Tibial artery (tissue), 4 donors: ENCODE measurements around the gene EGR4.

ENCODE experiments used
- DNase-seq, 2 donors: peaks; one replicate each; pipeline ENCODE4 v3.0.0-alpha.2; 2019
- H3K27ac ChIP-seq, 2 donors: fragments of 200-600 bp; sonication (generic) in 1 of 2; 1 replicate in 1 of 2; 2 replicates in 1 of 2; pipeline ENCODE4 v1.5.1; 2018 to 2019; ENCODE audit warnings: mild to moderate bottlenecking in 1 of 2
- H3K27me3 ChIP-seq, 2 donors: fragments of 200-600 bp; sonication (generic) in 1 of 2; one replicate each; pipeline versions ENCODE4 v1.5.1 to v1.6.0; 2016 to 2019
- H3K36me3 ChIP-seq, 3 donors: fragments of 200-600 bp; sonication (generic) in 2 of 3; one replicate each; pipeline ENCODE4 v1.5.1; 2016 to 2019; ENCODE audit warnings: mild to moderate bottlenecking in 2 of 3
- H3K4me1 ChIP-seq, 4 donors: fragments of 200-600 bp; sonication (generic) in 2 of 4; 1 replicate in 3 of 4; 2 replicates in 1 of 4; pipeline ENCODE4 v1.5.1; 2016 to 2019
- H3K4me3 ChIP-seq, 2 donors: fragments of 200-600 bp; sonication (generic) in 1 of 2; 1 replicate in 1 of 2; 2 replicates in 1 of 2; pipeline ENCODE4 v1.5.1; 2018 to 2019; ENCODE audit warnings: mild to moderate bottlenecking in 2 of 2
- H3K9me3 ChIP-seq, 3 donors: fragments of 200-600 bp; sonication (generic) in 1 of 3; one replicate each; pipeline ENCODE4 v1.5.1; 2016 to 2019
- intact Hi-C: fragments of 100-400 bp; cut with DNase I; formaldehyde crosslinking; loops from one replicate; pipeline ENCODE4 v1.15.0; 2023; ENCODE audit warnings: low total_unique reads
- TF ChIP-seq, protein P1 (sequence below), 2 experiments: fragments of 200-600 bp in 1 of 2; fragments of 450-650 bp in 1 of 2; IDR thresholded peaks; one replicate each; pipeline ENCODE4 v1.5.1; 2017 to 2019; ENCODE audit warnings: antibody characterized with exemption in 2 of 2, mild to moderate bottlenecking in 1 of 2, moderate library complexity in 1 of 2

Gene EGR4

DNA sequence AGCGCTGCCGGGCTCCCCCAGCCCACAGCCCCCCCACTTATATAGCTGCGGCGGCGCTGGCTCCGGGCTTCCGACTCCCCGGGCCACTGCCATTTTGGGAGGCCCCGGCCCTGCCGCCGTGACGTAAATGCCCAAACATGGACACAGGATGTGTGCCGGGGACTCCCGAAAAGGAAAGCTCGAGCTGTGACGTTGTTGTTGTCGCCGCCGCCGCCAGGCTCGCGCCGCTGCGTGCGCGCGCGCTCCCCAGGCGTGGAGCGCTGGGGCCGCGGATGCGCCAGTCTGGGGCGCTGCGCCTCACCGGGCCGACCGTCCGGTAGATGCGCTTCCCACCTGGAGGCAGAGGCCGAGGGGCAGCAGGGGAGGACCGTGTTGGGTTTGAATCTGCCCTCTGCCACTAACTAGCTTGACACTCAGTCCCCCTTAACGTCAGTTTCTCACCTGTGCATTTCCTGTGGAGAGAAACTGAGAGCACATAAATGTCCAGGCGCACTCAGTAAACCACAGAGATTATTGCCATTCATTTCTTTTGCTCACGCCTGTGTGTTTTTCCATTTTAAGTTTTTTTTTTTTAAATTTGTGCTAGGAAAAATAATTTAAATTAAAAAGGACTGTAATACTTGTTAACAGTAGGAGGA, at the start of gene EGR4:
EGR4 (minus strand) TSS at position 15 of the 638 bp plus-strand sequence. CDS start 231 bp downstream, outside the sequence.
- TF ChIP-seq, protein P1, sequence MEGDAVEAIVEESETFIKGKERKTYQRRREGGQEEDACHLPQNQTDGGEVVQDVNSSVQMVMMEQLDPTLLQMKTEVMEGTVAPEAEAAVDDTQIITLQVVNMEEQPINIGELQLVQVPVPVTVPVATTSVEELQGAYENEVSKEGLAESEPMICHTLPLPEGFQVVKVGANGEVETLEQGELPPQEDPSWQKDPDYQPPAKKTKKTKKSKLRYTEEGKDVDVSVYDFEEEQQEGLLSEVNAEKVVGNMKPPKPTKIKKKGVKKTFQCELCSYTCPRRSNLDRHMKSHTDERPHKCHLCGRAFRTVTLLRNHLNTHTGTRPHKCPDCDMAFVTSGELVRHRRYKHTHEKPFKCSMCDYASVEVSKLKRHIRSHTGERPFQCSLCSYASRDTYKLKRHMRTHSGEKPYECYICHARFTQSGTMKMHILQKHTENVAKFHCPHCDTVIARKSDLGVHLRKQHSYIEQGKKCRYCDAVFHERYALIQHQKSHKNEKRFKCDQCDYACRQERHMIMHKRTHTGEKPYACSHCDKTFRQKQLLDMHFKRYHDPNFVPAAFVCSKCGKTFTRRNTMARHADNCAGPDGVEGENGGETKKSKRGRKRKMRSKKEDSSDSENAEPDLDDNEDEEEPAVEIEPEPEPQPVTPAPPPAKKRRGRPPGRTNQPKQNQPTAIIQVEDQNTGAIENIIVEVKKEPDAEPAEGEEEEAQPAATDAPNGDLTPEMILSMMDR (IDR thresholded peaks at IDR 0.05) = no peak
- H3K27ac ChIP-seq = no peak within 1 kb of the TSS
- intact Hi-C loops = no loop called here
- peak within 1 kb of the TSS; percentile 12 to 42 for H3K4me3 ChIP-seq
- H3K9me3 ChIP-seq = no peaks in the 10 kb centered on the region
- peaks cover 0 to 27% (median 16%) of the 10 kb centered on the region in 4 donors for H3K4me1 ChIP-seq
- peaks cover 0 to 82% of the 10 kb centered on the region in 2 donors for H3K27me3 ChIP-seq
- H3K36me3 ChIP-seq = no peaks in the 10 kb centered on the region
- peak in 1 of 2 donors; percentile 59 for DNase-seq

DNA sequence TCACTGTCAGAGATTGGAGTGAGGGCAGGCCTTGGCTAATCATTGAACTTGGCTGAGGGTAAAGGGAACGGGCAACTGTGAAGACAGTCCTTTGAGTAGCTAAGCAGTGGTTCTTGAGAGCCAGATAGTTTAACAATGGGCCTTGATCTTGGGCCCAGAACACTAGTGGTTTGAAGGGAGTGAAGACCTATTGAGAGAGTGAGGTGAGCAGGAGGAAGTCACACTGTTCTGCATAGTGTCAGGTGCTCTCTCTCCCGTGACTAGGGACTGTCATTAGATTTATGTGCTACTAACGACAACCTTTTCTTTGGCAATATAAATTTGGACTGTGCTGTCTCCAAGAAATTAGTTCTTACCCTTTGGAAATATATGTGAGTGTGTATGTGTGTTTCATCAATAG, 47.7 kb upstream of the EGR4 start:
- intact Hi-C loops = no loop called here

DNA sequence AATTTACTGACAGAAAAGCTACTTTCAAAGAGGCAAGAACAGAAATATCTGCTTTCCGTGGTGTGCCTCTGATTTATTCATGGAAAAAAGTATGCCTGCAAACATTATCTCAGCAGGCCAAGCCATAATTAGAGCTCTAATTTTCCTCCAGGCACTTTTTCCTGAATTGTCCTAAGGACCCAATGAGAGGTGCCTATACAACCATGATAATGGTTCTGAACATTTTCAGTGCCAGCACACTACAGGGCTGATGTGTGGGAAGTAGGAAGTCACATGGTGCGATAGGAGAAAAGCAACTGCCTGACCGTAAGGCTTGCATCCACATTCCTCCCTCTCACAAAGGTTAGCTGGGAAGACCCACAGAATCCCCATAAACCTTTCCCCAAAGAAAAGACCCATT, 45.9 kb upstream of the EGR4 start:
- no peak overlapping the region for H3K4me3 ChIP-seq
- H3K27me3 ChIP-seq = no peaks in the 10 kb centered on the region
- intact Hi-C loops = no loop called here
- H3K36me3 ChIP-seq = no peaks in the 10 kb centered on the region
- peaks cover 3 to 6% (median 5%) of the 10 kb centered on the region in 3 donors for H3K9me3 ChIP-seq
- TF ChIP-seq, protein P1 (IDR thresholded peaks at IDR 0.05) = no peak
- H3K27ac ChIP-seq = no peak overlapping the region
- no peak for DNase-seq
- no peaks in the 10 kb centered on the region for H3K4me1 ChIP-seq

More for the DNA sequence above, 47.7 kb upstream of the EGR4 start:
- H3K4me3 ChIP-seq = no peak overlapping the region
- no peak overlapping the region for H3K27ac ChIP-seq
- TF ChIP-seq, protein P1 (IDR thresholded peaks at IDR 0.05) = no peak
- no peaks in the 10 kb centered on the region for H3K36me3 ChIP-seq
- no peaks in the 10 kb centered on the region for H3K4me1 ChIP-seq
- H3K9me3 ChIP-seq = no peaks in the 10 kb centered on the region
- DNase-seq = no peak
- H3K27me3 ChIP-seq = no peaks in the 10 kb centered on the region

DNA sequence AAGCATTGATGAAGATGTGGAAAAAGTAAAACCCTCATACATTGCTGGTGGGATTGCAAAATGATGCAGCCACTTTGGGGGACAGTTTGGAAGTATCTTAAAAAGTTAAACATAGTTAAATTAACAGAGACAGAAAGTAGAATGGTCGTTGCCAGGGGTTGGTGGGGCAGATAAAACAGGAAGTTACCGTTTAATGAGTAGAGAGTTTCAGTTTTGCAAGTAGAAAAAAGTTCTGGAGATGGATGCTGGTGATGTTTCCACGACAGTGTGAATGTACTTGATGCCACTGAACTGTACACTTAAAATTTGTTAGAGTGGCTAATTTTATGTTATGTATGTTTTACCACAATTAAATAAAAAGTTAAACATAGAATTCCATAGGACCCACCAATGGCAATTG, 44.5 kb upstream of the EGR4 start:
- Histone ChIP-seq H3K4me3 (no peak overlapping the region), H3K27ac (no peak overlapping the region), H3K36me3 (no peaks in the 10 kb centered on the region), H3K27me3 (no peaks in the 10 kb centered on the region), H3K9me3 (peaks cover 3 to 6% (median 5%) of the 10 kb centered on the region in 3 donors), H3K4me1 (no peaks in the 10 kb centered on the region)
- TF ChIP-seq, protein P1 (IDR thresholded peaks at IDR 0.05) = no peak
- intact Hi-C loops = no loop called here
- no peak for DNase-seq

DNA sequence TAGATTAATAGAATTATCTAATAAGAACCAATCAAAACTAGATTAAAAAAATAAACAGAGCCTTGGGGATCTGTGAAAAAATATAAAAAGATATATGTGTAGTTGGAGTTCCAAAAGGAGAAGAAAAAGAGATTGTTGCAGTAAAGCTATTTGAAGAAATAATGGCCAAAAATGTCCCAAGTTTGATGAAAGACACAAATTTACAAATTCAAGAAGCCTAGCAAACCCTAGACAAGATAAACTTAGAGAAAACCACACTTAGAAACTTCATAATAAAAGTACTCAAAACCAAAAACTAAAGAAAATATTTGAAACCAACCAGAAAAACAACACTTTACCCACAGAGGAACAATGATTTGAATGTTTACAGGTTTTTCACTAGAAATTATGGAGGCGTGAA, 41.3 kb upstream of the EGR4 start:
- peaks cover 3 to 6% (median 5%) of the 10 kb centered on the region in 3 donors for H3K9me3 ChIP-seq
- no peaks in the 10 kb centered on the region for H3K4me1 ChIP-seq
- no peak overlapping the region for H3K4me3 ChIP-seq
- H3K27me3 ChIP-seq = no peaks in the 10 kb centered on the region
- no peak overlapping the region for H3K27ac ChIP-seq
- intact Hi-C loops = no loop called here
- TF ChIP-seq, protein P1 (IDR thresholded peaks at IDR 0.05) = no peak
- no peak for DNase-seq
- no peaks in the 10 kb centered on the region for H3K36me3 ChIP-seq
